NCI-H82 treated with DMSO at 0.1 percent for 48 hours (cell line): Measurements from ENCODE around the gene UBR4.

Source experiments
- DNase-seq: peaks from one replicate; lab custom pipeline; 2025; ENCODE audit not compliant: unreplicated experiment; lab: John Stamatoyannopoulos, UW

The UBR4 gene

GRCh38 chr1:19140465-19140864 lies 69.6 kb downstream of the UBR4 start:
- DNase-seq: no peak

GRCh38 chr1:19139711-19140110 lies 70.4 kb downstream of the UBR4 start:
- no peak for DNase-seq

- DNase-seq: no peak
Measured at GRCh38 chr1:19138958-19139581, 71.0 kb downstream of the UBR4 start.

DNA sequence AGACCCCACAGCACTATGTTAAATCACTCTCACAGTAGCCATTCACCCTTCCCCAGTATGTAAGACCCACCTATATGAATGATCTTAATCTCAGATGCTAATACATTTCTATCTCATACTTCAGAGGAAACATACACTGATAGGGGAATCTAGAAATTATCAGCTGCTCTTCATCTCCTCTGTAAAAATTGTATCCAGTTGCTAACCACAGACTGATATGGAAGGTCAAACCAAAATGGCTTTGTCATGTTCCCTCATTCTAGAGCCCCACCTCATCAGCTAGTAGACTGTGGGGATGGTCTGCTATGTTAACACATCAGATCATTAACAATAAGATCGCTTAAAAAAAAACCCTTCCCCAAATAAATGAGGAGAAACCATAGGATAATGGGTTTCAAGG lies 71.7 kb downstream of the UBR4 start:
- DNase-seq: no peak

GRCh38 chr1:19137158-19137557 lies 72.9 kb downstream of the UBR4 start:
- DNase-seq: no peak

DNA sequence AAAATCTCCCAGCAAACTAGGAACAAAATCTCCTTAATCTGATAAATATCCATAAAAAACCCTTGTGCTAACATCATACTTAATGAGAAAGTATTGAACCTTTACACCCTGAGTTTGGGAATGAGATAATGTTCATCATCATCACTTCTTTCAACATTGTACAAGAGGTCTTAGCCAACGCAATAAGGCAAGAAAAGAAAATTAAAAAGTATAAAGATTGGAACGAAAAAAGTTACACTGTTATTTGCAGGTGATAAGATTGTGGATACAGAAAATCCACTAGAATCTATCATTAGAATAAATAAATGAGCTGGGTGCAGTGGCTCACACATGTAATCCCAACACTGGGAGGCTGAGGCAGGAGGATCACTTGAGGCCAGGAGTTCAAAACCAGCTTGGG lies 76.7 kb downstream of the UBR4 start:
- no peak for DNase-seq

DNA sequence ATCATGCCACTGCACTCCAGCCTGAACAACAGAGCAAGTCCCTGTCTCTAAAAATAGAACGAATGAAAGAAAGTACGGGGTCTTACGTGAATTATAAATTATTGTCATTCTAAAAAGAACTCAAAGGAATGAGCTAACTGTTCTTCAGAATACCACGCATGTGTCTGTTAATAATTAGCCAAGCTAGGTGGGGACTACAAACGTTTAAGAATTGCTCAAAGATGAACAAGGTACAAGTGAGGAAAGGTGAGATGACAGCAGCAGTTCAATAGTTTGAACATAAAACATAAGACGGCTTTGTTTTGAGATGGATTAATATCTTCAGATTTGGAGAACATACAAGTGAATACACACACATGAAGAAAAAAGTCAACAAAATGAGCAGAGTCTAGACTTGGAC lies 79.6 kb downstream of the UBR4 start:
- DNase-seq: no peak

DNA sequence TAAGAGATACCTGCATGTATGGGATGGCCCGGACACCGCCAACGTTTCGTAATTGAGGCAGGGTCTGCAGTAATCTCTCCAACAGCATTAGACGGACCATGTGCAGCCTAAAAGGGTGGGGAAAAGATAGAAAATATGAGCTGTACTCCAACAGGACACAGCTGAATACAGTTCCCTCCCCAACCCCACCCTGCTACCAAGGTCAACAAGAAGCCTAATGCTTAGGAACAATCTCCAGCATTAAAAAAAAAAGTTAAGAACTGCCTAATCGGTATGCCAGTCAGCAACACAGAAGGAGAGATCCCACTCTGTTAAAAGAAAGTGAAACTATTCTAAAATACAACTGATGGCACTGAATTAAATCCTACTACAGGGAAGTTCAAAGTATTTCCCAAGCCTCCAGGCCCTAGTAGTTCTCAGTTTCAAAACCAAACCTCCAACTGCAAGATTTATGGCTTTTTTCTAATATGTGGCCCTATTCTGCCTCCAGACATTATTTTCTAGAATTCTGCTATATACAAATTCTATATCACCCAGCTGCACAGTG lies 81.0 kb downstream of the UBR4 start:
- DNase-seq: no peak

- no peak for DNase-seq
Measured at GRCh38 chr1:19124273-19124672, 85.8 kb downstream of the UBR4 start.

GRCh38 chr1:19123837-19124236 lies 86.2 kb downstream of the UBR4 start:
- DNase-seq: no peak

- DNase-seq: no peak
Measured at GRCh38 chr1:19122668-19123067, 87.4 kb downstream of the UBR4 start.

- no peak for DNase-seq
Measured at GRCh38 chr1:19121192-19121591, 88.9 kb downstream of the UBR4 start.

- no peak for DNase-seq
Measured at GRCh38 chr1:19120070-19120469, 90.0 kb downstream of the UBR4 start.

DNA sequence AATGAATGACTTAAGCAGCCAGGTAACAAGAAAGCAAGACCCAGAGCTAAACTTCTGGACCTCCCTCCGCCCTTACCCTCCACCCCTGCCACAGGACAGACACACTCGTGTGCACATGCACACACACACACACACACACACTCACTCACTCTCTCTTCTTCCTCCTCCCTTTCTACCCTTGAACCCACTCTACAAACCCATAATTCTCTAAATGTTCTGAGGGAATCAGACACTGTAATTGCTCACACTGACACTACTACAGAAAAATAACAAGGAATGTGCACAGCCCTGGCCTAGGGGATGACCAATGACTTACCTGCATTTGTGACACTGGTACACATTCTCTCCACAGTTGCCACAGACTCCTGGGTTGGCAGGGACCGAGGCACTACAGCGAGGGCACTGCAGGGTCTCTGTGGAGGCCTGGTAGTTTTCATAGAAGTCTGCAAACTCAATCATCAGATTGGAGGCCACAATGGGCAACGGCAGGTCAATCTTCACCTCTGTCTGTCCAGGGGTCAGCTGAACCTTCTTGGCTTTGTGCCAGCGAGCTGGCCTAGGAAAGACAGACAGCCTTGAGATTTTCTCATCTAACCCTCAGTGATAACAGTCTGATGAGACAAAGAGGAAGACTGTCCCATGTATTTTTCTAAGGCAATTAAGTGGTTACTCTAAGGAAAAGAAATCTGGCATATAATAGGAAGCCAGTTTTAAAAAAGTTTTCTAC lies 94.8 kb downstream of the UBR4 start:
- DNase-seq: no peak

DNA sequence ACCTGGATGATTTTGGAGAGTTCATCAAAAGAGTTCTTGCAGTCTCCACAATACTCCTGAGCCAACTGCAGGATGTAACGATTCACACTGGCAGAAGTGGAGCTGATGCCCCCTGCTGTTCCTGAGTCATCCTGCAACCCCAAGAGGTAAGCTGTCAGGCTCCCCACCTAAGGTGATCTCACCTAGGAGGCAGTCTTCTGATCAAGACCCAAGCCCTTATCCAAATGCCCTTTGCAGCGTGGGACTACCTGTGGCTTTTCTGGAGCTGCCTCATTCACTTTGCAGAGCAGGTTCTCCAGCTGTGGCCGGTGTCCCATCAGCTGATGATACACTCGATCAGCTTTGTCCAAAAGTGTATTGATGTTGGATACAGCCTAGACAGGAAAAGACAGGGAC lies 96.4 kb downstream of the UBR4 start:
- DNase-seq: no peak

- no peak for DNase-seq
Measured at GRCh38 chr1:19112891-19113696, 97.0 kb downstream of the UBR4 start.

- DNase-seq: no peak
Measured at GRCh38 chr1:19110257-19110927, 99.7 kb downstream of the UBR4 start.

DNA sequence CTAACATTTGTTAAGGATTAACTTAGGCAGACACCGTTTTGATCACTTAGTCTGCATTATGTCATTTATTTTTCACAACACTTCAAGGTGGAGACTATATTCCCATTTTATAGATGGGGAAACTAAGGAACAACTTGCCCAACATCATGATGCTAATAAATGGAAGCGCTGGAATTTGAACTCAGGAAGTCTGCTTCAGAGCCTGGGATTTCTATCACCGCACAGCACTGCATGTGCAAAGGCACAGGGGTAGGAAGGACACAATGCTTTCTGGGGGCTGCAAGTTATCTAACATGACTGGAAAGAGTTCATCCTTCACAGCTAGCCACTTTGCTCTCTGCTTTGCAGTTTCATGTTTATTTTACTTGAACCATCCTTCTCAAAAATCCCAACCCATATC lies 100.5 kb downstream of the UBR4 start:
- no peak for DNase-seq

DNA sequence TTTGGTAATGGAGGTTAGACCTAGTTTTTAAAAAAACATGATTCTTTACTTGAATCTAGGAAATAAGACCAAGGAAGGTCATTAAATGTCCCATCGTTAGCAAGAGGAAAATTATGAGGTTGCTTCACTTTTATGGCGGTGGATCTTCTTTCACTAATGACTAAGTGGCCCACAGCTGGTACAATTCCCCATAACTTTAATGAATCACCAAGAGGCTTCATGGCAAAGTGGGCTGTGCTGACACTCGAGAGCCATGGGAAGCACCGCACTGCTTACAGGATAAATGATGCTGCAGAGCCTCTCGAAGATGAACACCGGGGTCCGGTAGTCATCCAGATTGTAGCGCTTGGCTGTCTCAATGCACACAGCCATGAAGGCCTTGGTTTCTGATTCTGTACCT lies 108.8 kb downstream of the UBR4 start:
- DNase-seq: no peak

- no peak for DNase-seq
Measured at GRCh38 chr1:19100028-19100427, 110.0 kb downstream of the UBR4 start.

- no peak for DNase-seq
Measured at GRCh38 chr1:19096990-19097389, 113.1 kb downstream of the UBR4 start.
